GM23338 (cell line): ENCODE measurements around the gene CD244.

Experiments used
- CTCF ChIP-seq, 2 experiments: fragments of 200-600 bp in 1 of 2; sonication (generic) in 1 of 2; conservative IDR thresholded peaks; 2 replicates each; pipeline versions ENCODE4 v1.5.1 to v1.6.1; 2016 to 2017; ENCODE audit warnings: antibody characterized with exemption in 2 of 2, low read depth in 2 of 2, mild to moderate bottlenecking in 2 of 2, moderate library complexity in 1 of 2
- EZH2 ChIP-seq: fragments of 200-600 bp; sonication (generic); IDR thresholded peaks from one replicate; pipeline ENCODE4 v1.8.0; 2017; ENCODE audit warnings: antibody characterized with exemption, mild to moderate bottlenecking, low read depth; ENCODE audit not compliant: unreplicated experiment
- EZH2phosphoT487 ChIP-seq: fragments of 200-600 bp; sonication (generic); IDR thresholded peaks from one replicate; pipeline ENCODE4 v1.8.1; 2018; ENCODE audit warnings: antibody characterized with exemption; ENCODE audit not compliant: unreplicated experiment
- JUNB ChIP-seq: IDR thresholded peaks from one replicate; pipeline ENCODE4 v1.6.1; 2016; ENCODE audit warnings: antibody characterized with exemption; ENCODE audit not compliant: unreplicated experiment
- POLR2AphosphoS5 ChIP-seq: IDR thresholded peaks from 2 replicates; pipeline ENCODE4 v1.6.1; 2016; ENCODE audit warnings: antibody characterized with exemption, low read depth
- REST ChIP-seq: IDR thresholded peaks from one replicate; pipeline ENCODE4 v1.6.1; 2018; ENCODE audit warnings: antibody characterized with exemption; ENCODE audit not compliant: unreplicated experiment
- STAT1 ChIP-seq: IDR thresholded peaks from one replicate; pipeline ENCODE4 v1.6.1; 2016; ENCODE audit warnings: antibody characterized with exemption; ENCODE audit not compliant: unreplicated experiment
- ZNF114 ChIP-seq: fragments of 250-450 bp; sonication (Bioruptor Pico); IDR thresholded peaks from 2 replicates; pipeline ENCODE4 v1.5.0; 2020; ENCODE audit warnings: mild to moderate bottlenecking, moderate library complexity

- no peak for TF ChIP-seq EZH2
- TF ChIP-seq REST: no peak
- no peak for TF ChIP-seq CTCF (conservative IDR thresholded peaks at IDR 0.05; ENCODE audit: low read depth in 2 of 2)
- TF ChIP-seq POLR2AphosphoS5: no peak
- TF ChIP-seq JUNB: no peak
- TF ChIP-seq STAT1: no peak
- TF ChIP-seq EZH2phosphoT487: no peak
- no peak for TF ChIP-seq ZNF114 (CRISPR knock-in tag)
Measured at GRCh38 chr1:160880216-160880615, 17.5 kb upstream of the CD244 start.
